ACC112 (cell line): ENCODE data around the gene ABHD2.

Experiments
- H2AFZ ChIP-seq: fragments of 200-600 bp; sonication (generic); one replicate; pipeline ENCODE4 v1.6.0; 2017; ENCODE audit warnings: antibody characterized with exemption, low read length; ENCODE audit not compliant: unreplicated experiment
- H3K27ac ChIP-seq: fragments of 200-600 bp; sonication (generic); 2 replicates; pipeline ENCODE4 v1.5.1; 2014; ENCODE audit warnings: low read depth, mild to moderate bottlenecking, antibody characterized with exemption, low read length, moderate library complexity
- H3K27me3 ChIP-seq: fragments of 200-600 bp; sonication (generic); 2 replicates; pipeline ENCODE4 v1.6.1; 2014; ENCODE audit warnings: mild to moderate bottlenecking, antibody characterized with exemption, low read length, moderate library complexity, mixed read lengths; ENCODE audit not compliant: insufficient read depth
- H3K36me3 ChIP-seq: fragments of 200-600 bp; sonication (generic); 2 replicates; pipeline ENCODE4 v1.6.1; 2016; ENCODE audit warnings: mild to moderate bottlenecking, antibody characterized with exemption, low read length, moderate library complexity, mixed read lengths; ENCODE audit not compliant: insufficient read depth
- H3K4me1 ChIP-seq: fragments of 200-600 bp; sonication (generic); one replicate; pipeline ENCODE4 v1.6.1; 2016; ENCODE audit warnings: low read length, mixed read lengths; ENCODE audit not compliant: insufficient read depth, unreplicated experiment, control insufficient read depth
- H3K4me3 ChIP-seq: fragments of 200-600 bp; sonication (generic); 2 replicates; pipeline ENCODE4 v1.5.1; 2014; ENCODE audit warnings: mild to moderate bottlenecking, low read depth, low read length
- H3K79me2 ChIP-seq: fragments of 200-600 bp; sonication (generic); one replicate; pipeline ENCODE4 v1.6.0; 2016; ENCODE audit warnings: low read length; ENCODE audit not compliant: control insufficient read depth, unreplicated experiment, insufficient read depth

The ABHD2 gene

DNA sequence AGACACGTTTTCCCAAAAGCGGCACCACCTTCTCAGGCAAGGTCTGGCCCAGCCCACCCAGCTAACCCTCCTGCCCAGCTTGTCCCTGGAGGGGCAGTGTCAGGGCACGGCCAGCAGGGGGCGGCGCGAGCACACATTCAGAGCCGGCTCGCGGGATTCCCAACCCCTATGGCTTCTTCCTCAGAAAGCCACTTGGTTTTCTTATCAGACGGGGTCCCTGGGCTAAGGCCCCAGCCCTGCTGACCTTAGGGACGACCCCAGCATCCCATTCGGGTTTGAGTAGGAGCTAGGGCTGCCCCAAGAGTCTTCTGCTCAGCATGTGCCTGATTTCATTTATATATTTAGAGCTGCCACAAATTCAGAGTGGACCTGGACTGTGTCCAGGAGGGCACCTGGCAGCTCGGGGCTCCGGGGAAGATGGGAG, 118.7 kb downstream of the ABHD2 start:
- Histone ChIP-seq H3K4me3 (peak overlapping the region; percentile 56), H3K79me2 (no peaks in the 10 kb centered on the region), H2AFZ (no peak overlapping the region), H3K27me3 (no peaks in the 10 kb centered on the region), H3K36me3 (no peaks in the 10 kb centered on the region), H3K27ac (no peak overlapping the region), H3K4me1 (no peaks in the 10 kb centered on the region)

DNA sequence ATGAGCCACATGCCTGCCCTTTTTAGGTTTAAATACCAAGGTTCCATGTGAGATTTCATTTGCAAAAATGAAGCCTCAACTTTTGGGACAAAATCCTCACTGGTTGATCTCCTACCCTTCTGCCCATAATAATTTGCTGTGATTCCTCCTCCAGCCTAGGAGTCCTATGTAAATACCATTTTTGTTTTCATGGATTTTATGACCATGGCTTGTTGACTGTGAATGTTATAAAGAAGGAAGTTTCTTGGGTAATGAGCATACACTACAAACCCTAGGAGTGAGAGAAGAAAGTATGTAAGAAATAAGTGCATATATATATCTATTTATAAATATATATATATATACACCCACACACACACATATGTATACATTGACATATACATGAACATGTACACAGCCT, 120.0 kb downstream of the ABHD2 start:
- no peaks in the 10 kb centered on the region for H3K79me2 ChIP-seq
- no peak overlapping the region for H3K27ac ChIP-seq
- no peak overlapping the region for H2AFZ ChIP-seq
- no peaks in the 10 kb centered on the region for H3K27me3 ChIP-seq
- H3K36me3 ChIP-seq = no peaks in the 10 kb centered on the region
- H3K4me3 ChIP-seq = no peak overlapping the region
- H3K4me1 ChIP-seq = no peaks in the 10 kb centered on the region

DNA sequence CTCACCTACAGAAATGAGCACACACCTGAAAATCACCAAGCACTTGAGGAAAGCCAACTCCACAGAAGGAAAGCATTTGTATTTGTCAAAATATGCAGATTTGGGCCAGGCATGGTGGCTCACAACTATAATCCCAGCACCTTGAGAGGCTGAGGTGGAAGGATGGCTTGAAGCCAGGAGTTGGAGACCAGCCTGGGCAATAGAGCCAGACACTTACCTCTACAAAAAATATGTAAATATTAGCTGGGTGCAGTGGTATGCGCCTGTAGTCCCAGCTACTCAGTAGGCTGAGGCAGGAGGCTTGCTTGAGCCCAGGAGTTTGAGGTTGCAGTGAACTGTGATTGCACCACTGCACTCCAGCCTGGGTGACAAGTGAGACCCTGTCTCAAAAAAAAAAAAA, 120.8 kb downstream of the ABHD2 start:
- H3K27ac ChIP-seq = no peak overlapping the region
- H3K4me3 ChIP-seq = no peak overlapping the region
- H2AFZ ChIP-seq = no peak overlapping the region
- no peaks in the 10 kb centered on the region for H3K36me3 ChIP-seq
- no peaks in the 10 kb centered on the region for H3K4me1 ChIP-seq
- H3K79me2 ChIP-seq = no peaks in the 10 kb centered on the region
- H3K27me3 ChIP-seq = peaks cover 2% of the 10 kb centered on the region; the same call in 1 of the 2 replicates

DNA sequence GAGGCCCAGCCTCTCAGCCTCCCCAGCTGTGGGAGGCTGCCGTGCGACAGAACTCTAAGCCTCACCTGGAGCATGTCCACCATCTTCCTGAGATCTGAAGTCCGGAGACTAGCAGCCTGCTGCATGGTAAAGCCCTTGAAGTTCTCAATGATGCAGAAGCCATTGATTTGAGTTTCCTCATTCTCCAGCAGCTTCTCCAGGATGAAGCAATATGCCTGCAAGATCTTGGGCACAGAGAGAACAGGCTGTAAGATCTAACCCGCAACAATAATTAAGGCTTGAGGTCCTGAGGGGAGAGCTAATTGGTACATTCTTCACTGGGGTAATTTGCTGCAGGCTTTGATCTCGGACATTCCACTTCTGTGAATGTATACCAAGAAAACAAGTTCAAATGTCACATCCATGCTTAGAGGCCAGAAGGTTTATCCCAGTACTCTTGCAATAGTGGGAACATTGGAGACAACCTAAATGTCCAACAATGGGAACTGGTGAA, 123.5 kb downstream of the ABHD2 start:
- Histone ChIP-seq H3K79me2 (no peaks in the 10 kb centered on the region), H3K4me1 (no peaks in the 10 kb centered on the region), H2AFZ (no peak overlapping the region), H3K27me3 (peaks cover 13% of the 10 kb centered on the region), H3K4me3 (no peak overlapping the region), H3K27ac (no peak overlapping the region), H3K36me3 (no peaks in the 10 kb centered on the region)

DNA sequence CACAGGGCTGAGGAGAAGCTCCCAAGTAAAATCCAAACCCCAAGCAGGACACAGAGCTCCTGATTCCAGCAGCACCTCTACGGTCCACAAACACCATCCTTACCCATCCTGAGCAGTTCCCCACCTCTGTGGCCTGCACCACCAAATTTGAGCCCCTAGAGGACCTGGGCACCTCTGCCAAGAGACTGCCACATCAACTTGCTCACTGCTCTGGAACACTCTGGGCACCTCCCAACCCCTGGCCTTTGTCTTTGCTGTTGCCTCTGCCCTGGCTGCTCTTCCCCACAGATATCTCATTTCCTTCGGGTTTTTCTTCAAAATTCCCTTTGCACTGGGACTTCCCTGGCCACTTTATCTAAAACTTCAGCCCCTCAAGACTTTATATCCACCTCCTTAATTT, 127.4 kb downstream of the ABHD2 start:
- H2AFZ ChIP-seq = no peak overlapping the region
- no peak overlapping the region for H3K4me3 ChIP-seq
- H3K79me2 ChIP-seq = no peaks in the 10 kb centered on the region
- H3K27me3 ChIP-seq = peaks cover 37% of the 10 kb centered on the region
- no peaks in the 10 kb centered on the region for H3K36me3 ChIP-seq
- no peaks in the 10 kb centered on the region for H3K4me1 ChIP-seq
- H3K27ac ChIP-seq = no peak overlapping the region

DNA sequence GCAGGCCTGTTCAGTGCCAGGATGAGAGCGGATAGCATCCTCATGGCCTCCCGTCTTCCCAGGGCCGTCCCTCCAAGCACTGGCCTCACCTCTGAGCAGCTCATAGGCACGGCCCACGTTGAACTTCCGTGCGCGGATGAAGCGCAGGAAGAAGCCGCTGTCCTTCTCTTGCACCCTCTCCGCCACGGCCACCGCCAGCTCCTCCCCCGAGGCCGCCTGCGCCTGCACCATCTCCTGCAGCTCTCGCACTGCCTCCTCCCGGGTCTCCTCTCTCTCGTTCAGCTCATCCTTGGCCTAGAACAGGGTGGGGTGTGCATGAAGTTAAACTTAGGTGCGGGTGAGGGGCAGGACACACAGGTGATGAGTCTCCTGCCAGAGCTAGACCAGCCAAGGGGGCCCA, 128.8 kb downstream of the ABHD2 start:
- Histone ChIP-seq H2AFZ (no peak overlapping the region), H3K4me3 (no peak overlapping the region), H3K36me3 (no peaks in the 10 kb centered on the region), H3K4me1 (no peaks in the 10 kb centered on the region), H3K27me3 (peaks cover 37% of the 10 kb centered on the region), H3K27ac (no peak overlapping the region), H3K79me2 (no peaks in the 10 kb centered on the region)

DNA sequence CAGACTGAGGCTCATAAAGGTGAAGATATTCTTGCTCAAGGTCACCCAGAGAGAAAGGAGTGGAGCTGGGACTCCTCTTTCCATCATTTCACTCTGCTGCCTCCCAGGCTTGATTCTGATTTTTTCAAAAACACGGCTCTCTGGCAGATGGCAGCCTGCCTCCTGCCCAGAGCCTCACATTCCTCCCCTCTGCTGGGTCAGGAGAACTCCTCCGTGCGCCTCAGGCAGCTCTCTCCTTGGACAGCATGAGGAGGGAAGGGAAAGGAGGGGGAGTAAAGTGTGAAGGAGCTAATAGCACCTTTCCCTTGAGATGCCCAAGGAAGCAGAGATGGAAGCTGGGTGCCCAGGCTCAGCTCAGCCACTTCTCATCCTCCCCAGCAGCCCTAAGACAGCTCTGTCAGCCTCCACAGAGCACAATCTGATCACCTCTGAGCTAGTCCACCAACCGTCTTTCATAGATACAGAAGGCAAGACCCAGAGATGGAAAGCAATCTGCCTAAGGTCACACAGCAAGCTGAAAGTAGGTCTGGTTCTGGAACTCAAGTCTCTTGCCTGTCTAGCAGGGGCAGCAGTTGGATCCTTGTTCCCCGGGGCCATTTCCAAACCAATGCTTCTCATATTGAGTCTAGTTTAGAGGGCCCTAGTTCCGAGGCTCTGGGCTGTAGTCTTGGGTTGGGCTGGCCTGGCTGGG, 129.6 kb downstream of the ABHD2 start:
- H3K27me3 ChIP-seq = peaks cover 37% of the 10 kb centered on the region
- no peak overlapping the region for H3K4me3 ChIP-seq
- no peaks in the 10 kb centered on the region for H3K36me3 ChIP-seq
- H3K27ac ChIP-seq = no peak overlapping the region
- no peaks in the 10 kb centered on the region for H3K79me2 ChIP-seq
- H3K4me1 ChIP-seq = no peaks in the 10 kb centered on the region
- H2AFZ ChIP-seq = no peak overlapping the region

DNA sequence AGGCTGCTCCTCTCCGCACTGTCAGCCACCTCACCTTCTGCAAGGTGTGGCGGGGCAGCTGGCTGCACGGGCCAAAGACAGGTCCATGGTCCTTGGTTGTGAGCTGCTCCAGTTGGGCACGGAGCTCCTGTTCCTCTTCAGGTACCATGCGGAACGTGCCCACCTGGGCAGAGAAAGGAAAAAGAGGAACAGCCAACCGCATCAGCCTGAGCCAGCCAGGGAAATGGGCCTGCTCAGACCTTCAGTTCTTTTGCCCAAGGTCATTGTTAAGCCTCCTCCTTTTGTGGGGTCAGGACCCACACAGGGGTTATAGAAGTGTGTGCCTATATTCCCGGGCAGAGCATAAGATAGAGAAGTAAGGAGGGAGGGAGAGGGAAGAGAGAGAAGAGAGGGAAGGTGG, 130.3 kb downstream of the ABHD2 start:
- peaks cover 34% of the 10 kb centered on the region for H3K27me3 ChIP-seq
- no peak overlapping the region for H3K4me3 ChIP-seq
- H3K4me1 ChIP-seq = no peaks in the 10 kb centered on the region
- H3K27ac ChIP-seq = no peak overlapping the region
- no peak overlapping the region for H2AFZ ChIP-seq
- no peaks in the 10 kb centered on the region for H3K36me3 ChIP-seq
- H3K79me2 ChIP-seq = no peaks in the 10 kb centered on the region

DNA sequence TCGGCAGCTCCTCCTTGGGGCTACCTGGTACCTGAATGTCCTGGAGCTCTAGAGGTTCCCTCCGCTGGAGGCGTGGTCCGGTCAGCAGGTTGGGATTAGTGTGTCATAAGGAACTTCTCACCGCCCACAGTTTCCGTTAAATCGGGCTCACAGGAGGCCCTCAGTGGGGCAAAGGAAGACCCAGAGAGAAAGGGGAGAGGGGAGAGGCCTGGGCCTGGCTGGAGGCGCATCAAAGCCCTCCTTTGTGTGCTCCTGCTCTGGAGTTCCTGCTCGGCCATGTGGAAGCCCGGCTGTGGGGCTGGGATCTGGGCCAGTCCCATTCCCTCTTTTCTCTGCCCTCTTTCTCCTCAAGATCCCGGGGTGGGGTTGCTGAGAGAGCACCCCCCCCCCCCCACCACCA, 133.3 kb downstream of the ABHD2 start, which contains the start of gene RLBP1:
RLBP1 (minus strand) TSS at position 37 of the 400 bp plus-strand sequence. CDS start 2,604 bp downstream, outside the sequence.
- Histone ChIP-seq H3K36me3 (no peaks in the 10 kb centered on the region), H3K79me2 (no peaks in the 10 kb centered on the region), H3K27me3 (peaks cover 25% of the 10 kb centered on the region), H3K4me1 (no peaks in the 10 kb centered on the region), H3K4me3 (no peak within 1 kb of the TSS), H3K27ac (no peak within 1 kb of the TSS), H2AFZ (no peak within 1 kb of the TSS)

DNA sequence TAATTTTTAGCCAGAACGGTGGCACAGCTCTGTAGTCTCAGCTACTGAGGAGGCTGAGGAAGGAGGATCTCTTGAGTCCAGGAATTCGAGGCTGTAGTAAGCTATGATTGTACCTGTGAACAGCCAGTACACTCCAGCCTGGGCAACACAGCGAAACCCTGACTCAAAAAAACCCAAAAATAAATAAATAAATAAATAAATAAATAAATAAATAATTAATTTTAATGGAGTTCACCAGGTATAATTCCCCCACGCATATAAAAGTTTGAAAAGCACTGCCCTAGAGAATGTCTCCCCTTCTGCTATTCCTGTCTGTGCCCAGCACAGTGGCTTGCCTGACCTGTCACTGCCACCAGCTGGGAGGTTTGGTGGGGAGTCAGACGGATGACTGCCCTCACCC, 137.3 kb downstream of the ABHD2 start:
- no peak overlapping the region for H3K27ac ChIP-seq
- no peak overlapping the region for H3K4me3 ChIP-seq
- no peaks in the 10 kb centered on the region for H3K27me3 ChIP-seq
- H3K36me3 ChIP-seq = no peaks in the 10 kb centered on the region
- peaks cover 3% of the 10 kb centered on the region for H3K4me1 ChIP-seq
- H3K79me2 ChIP-seq = no peaks in the 10 kb centered on the region
- no peak overlapping the region for H2AFZ ChIP-seq
